ENCODE data around the gene GLDN.

The GLDN gene

GRCh38 chr15:51363383-51363782 is 21.9 kb downstream of the GLDN start:
- no peak for DNase-seq

GRCh38 chr15:51365417-51365816 is 24.0 kb downstream of the GLDN start:
- no peak for DNase-seq

DNA sequence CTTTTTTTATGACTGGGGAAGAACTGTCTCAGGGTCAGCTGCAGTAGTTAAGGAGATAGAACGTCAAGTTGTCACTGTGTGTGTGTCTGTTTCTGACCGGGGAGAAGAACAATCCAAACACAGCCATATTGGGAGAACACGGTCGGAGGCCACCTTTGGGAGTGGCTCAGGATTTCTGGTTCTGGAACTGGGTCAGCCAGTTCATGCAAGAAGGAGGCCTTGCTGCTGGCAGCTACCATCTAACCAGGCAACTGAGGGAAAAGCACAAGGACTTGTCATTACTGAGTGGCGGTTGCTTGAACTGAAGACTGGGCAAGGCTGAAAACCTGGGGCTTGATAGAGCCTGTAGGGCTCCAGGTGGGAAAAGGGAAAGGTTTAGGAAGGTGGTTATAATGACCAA is 24.6 kb downstream of the GLDN start:
- no peak for DNase-seq

GRCh38 chr15:51366920-51367319 is 25.5 kb downstream of the GLDN start:
- DNase-seq = no peak

- DNase-seq = no peak
Observed at GRCh38 chr15:51367322-51367976, 26.0 kb downstream of the GLDN start.

GRCh38 chr15:51368307-51368706 is 26.9 kb downstream of the GLDN start:
- DNase-seq = no peak

DNA sequence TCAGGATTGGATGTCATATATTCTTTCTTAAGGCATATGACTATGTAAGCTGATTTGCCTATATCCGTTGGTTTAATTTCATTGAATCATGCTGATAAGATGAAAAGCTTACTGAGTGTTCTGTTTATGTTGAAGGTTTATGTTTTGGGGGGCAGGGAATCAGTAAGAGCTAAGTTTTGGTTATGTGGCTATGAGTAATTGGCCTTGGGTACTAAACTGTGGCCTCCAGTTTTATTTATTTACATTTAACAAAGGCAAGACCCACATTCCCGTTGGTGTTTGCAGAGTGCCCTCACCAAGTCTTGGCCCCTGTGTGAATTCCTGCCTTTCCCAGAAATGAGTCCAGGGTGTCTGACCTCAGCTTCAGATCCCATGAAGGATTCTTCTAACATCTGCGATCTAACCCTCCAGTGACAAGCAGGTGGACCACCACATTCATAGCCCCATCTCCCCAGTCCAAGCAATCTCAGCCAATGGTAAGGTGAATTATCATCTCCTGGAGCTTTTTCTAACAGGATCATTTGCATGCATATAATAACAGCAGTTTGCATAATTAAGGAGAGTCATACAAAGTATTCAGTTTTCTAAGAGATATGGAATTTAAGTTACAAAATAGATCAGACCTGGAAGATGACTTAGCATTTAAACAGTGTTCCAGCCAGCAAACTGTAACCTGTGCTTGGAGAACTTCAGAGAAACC is 27.4 kb downstream of the GLDN start:
- no peak for DNase-seq

GRCh38 chr15:51369451-51369761 is 28.0 kb downstream of the GLDN start:
- DNase-seq = no peak

DNA sequence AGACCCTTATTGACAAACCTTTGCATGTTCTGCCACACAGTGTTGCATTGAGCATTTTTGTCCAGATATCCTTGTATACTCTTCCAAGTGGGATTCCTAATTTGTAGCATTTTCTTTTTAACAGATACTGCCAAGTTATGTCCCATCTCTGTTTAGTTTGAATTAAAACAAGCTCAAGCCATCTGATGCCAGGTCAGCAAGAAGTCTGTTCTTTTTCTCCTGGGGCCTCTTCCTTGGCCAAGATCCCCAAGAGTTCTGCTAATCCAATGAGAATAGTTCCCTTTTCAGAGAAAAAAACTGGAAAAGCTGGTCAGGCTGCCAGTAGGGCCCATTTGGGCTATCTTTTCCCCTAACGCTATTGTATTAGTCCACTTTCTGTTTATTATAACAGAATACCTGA is 29.8 kb downstream of the GLDN start:
- no peak for DNase-seq

- DNase-seq = no peak
Observed at GRCh38 chr15:51374131-51374530, 32.7 kb downstream of the GLDN start.

DNA sequence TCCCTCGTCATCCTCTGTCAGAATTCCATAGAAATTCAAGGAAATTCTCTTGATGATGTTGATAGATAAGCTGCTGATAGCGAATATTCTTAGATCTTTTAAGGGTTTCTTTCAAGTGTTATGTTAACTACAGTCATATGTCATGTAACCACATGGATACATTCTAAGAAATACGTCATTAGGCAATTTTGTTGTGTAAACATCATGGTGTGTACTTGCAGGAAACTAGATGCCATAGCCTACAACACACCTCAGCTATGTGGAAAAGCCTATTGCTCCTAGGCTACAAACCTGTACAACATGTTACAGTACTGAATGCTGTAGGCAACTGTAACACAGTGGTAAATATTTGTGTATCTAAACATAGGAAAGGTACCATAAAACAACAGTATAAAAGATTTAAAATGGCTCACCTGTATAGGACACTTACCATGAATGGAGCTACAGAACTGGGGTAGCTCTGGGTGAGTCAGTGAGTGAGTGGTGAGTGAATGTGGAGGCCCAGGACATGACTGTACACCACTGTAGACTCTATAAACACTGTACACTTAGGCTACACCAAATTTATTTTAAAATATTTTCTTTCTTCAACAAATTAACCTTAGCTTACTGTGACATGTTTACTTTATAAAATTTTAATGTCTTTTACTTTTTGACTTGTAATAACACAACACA is 34.6 kb downstream of the GLDN start:
- no peak for DNase-seq

DNA sequence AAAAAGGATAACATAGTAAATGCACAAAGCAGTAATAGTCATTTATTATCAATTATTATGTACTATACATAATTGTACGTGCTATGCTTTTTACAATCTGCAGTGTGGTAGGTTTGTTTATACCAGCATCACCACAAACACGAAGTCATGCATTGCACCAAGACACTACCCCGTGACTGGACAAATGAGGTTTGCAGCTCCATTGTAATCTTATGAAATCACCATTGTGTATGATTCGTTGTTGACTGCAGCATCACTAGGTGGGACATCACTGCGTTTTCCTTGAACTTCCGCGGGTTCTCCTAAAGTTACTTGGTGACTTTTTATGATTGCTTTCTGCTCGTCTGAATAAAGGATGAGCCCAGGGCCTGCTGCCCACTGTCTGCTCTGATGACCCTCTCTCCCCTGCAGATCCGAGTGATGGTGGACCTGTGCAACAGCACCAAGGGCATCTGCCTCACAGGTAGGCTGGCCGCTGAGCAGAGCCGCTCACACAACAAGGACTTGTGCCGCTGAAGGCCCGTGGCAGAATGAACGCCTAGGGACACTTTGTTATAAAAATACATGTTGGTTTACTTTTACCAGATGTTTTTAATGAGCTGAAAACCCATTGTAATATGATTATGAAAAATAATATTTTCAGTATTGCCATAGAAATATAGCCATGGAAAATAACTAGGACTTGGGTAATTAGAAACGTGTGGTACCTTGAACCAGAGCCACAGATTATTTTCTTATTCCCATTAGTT is 35.8 kb downstream of the GLDN start:
- no peak for DNase-seq

GRCh38 chr15:51378406-51378805 is 37.0 kb downstream of the GLDN start:
- DNase-seq = no peak

DNA sequence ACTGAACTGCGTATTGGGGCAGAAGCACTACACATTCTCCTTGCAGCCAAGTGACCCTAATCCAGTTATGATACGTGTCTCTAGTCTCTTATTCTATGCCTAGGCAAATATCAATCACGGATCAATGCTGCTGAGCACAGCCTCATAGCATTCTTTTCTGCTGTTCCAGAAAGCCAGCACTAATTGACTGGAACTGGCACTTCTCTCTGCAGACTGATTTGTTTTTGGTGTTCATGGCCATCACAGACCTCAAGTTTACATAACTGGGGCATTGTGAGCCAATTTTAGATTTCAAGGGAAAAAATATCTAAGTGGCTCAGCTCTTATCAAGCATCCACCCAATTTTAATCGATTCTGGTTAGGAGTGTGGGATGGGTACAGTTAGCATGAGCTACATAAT is 37.9 kb downstream of the GLDN start:
- DNase-seq = no peak

- no peak for DNase-seq
Observed at GRCh38 chr15:51380999-51381806, 39.7 kb downstream of the GLDN start.

- no peak for DNase-seq
Observed at GRCh38 chr15:51382787-51383186, 41.3 kb downstream of the GLDN start.

DNA sequence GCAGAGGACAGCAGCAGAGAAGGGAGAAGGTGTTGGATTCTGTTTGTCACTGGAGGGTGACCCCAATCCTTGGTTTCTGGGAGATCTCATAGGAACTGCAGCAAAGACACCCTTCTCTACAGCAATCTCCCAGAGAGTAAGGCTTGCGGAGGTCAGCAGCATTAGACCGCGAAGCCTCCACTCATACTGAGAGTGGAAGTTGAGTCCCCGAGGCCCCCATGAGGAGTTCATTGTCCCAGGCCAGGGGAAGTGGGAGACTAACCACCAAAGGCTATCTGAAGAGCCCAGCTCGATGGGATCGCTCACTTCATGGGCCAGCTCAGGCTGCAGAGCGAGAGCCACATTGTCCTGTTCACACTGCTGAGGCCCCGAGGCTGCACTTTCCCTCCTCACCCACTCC is 44.6 kb downstream of the GLDN start:
- no peak for DNase-seq

GRCh38 chr15:51386486-51386885 is 45.0 kb downstream of the GLDN start:
- DNase-seq = no peak

- DNase-seq = no peak
Observed at GRCh38 chr15:51386960-51387698, 45.7 kb downstream of the GLDN start.

DNA sequence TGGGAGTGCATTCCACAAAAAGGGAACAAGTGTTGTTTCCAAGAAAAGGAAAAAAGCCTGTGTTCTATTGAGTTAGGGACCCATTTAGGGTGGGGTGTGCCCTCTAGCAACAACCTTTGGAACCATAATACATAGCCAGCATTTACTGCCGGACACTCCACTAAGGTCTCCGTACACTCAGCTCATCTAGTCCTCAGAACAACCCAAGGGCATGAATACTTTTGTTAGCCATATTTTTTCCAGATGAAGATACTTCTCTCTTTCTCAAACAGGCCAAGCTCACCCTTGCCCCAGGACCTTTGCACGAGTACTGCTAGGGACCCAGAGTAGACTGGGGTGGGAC is 46.2 kb downstream of the GLDN start:
- DNase-seq = no peak

DNA sequence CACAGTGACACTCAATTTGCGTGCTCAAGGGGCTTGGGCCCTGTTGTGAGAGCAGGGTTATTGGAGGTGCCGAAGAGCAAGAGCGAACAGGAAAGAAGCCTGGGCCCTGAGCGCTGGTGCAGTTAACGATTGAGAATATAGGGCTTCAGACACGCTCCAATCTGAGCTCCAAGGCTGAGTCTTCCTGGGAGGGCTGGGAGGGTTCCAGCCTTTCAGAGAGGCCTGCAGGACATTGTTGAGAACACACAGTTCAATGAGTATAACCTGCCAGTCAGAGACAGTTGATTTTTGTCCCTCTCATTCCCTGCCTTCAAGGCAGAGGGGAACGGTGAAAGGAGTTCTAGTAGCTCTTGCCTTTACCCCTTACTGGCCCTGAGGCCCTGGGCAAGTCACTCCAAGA is 47.3 kb downstream of the GLDN start:
- no peak for DNase-seq

GRCh38 chr15:51390241-51390965 is 48.9 kb downstream of the GLDN start:
- DNase-seq = no peak

All from activated effector memory CD4-positive, alpha-beta T cell treated with Interleukin-2 at 50 U/mL for 16 hours (primary cell).